Esophagus muscularis mucosa (tissue), 4 donors: ENCODE data around the gene UCHL5. TPM values are rescaled to one million over a fixed set of nuclear protein-coding genes. Genes with fewer than 3 reads are reported as not detected.
"Not testable (repeated sequence)": the region's sequence is repeated elsewhere in the genome, so short reads cannot be mapped to it uniquely, and the experiment has no call there.

Experiments used
- DNase-seq: peaks from one replicate; pipeline ENCODE4 v3.0.0-alpha.2; 2017; ENCODE audit errors: extremely low spot score
- H3K27ac ChIP-seq, 4 donors: fragments of 200-600 bp; sonication (generic); replicated peaks in 1 of 4; 1 replicate in 3 of 4; 2 replicates in 1 of 4; pipeline ENCODE4 v1.5.1; 2016 to 2019; ENCODE audit warnings: mild to moderate bottlenecking in 1 of 4
- H3K27me3 ChIP-seq, 4 donors: fragments of 200-600 bp; sonication (generic); one replicate each; pipeline versions ENCODE4 v1.5.1 to v1.6.0; 2016 to 2019
- H3K36me3 ChIP-seq, 4 donors: fragments of 200-600 bp; sonication (generic); one replicate each; pipeline ENCODE4 v1.5.1; 2016 to 2019
- H3K4me1 ChIP-seq, 4 donors: fragments of 200-600 bp; sonication (generic); one replicate each; pipeline ENCODE4 v1.5.1; 2016 to 2019
- H3K4me3 ChIP-seq, 4 donors: fragments of 200-600 bp; sonication (generic); 1 replicate in 2 of 4; 2 replicates in 2 of 4; pipeline ENCODE4 v1.5.1; 2016 to 2019; ENCODE audit warnings: mild to moderate bottlenecking in 4 of 4, moderate library complexity in 1 of 4
- H3K9me3 ChIP-seq, 4 donors: fragments of 200-600 bp; sonication (generic); 1 replicate in 3 of 4; 2 replicates in 1 of 4; pipeline ENCODE4 v1.5.1; 2016 to 2019
- CTCF ChIP-seq, 3 experiments: fragments of 200-600 bp in 2 of 3; fragments of 450-650 bp in 1 of 3; sonication (generic) in 2 of 3; IDR thresholded peaks; one replicate each; pipeline ENCODE4 v1.5.1; 2017 to 2019; ENCODE audit warnings: antibody characterized with exemption in 3 of 3, mild to moderate bottlenecking in 2 of 3, moderate library complexity in 1 of 3
- EP300 ChIP-seq: sonication (generic); formaldehyde crosslinking; IDR thresholded peaks from one replicate; pipeline ENCODE4 v1.6.1; 2017; ENCODE audit warnings: antibody characterized with exemption
- POLR2A ChIP-seq: fragments of 450-650 bp; IDR thresholded peaks from one replicate; pipeline ENCODE4 v1.6.1; 2017; ENCODE audit warnings: antibody characterized with exemption, moderate library complexity, mild to moderate bottlenecking, low read depth
- POLR2AphosphoS5 ChIP-seq, 2 donors: sonication (generic); formaldehyde crosslinking; IDR thresholded peaks; one replicate each; pipeline ENCODE4 v1.6.1; 2017; ENCODE audit warnings: antibody characterized with exemption in 2 of 2
- WGBS: methylation state at CpG from one replicate; pipeline ENCODE4 v1.1.5; 2018; 5-methylcytosine and 5-hydroxymethylcytosine counted together
- intact Hi-C: fragments of 100-400 bp; cut with DNase I; formaldehyde crosslinking; loops from one replicate; pipeline ENCODE4 v1.15.1; 2023
- total RNA-seq, 4 donors: library from RNA; depleted of rRNA; stranded (reverse); fragments of >200 nt; gene quantifications; one replicate each; pipeline versions ENCODE4 v1.1.0 to v1.2.1, GENCODE V29; 2016

The UCHL5 gene
- total RNA-seq, 4 donors from 2014 or later: 24.0 to 33.8 (median 28.8) TPM

- Histone ChIP-seq H3K9me3 (peaks cover 0 to 5% (median 0%) of the 10 kb centered on the region in 4 donors), H3K27ac (no peak overlapping the region), H3K4me1 (no peaks in the 10 kb centered on the region), H3K27me3 (no peaks in the 10 kb centered on the region), H3K4me3 (no peak overlapping the region), H3K36me3 (peaks cover 0 to 10% (median 7%) of the 10 kb centered on the region in 4 donors)
- DNase-seq: no peak
- TF ChIP-seq POLR2AphosphoS5 (IDR thresholded peaks at IDR 0.05) (no peak), CTCF (IDR thresholded peaks at IDR 0.05) (no peak), POLR2A (no peak), EP300 (no peak)
- intact Hi-C loops: no loop called here
- 95% methylated on average over 5 of the region's 5 CpGs for WGBS
Observed at GRCh38 chr1:193005785-193006184, 53.4 kb downstream of the UCHL5 start.

DNA sequence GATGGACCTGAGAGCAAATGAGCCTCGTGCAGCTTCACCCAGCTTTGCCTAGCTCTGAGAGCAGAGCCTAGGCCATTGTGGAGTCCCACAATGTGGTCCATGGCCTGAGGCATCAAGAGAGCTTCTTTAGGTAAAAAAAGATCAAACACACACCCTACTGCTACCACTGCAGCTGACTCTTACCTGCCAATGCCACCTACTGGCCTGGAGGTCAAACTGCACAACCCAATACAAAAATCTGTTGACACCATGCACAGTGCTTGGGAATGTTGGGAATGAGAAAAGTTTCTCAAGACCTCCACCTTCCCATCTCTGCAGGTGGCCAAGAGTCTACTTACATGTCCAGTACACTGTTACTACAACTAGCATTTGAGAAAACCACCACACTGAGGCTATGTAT lies 60.6 kb downstream of the UCHL5 start:
- TF ChIP-seq CTCF (IDR thresholded peaks at IDR 0.05) (peak in 1 of 3 experiments; percentile 35), EP300 (no peak), POLR2A (no peak), POLR2AphosphoS5 (IDR thresholded peaks at IDR 0.05) (no peak)
- intact Hi-C loops: no loop called here

DNA sequence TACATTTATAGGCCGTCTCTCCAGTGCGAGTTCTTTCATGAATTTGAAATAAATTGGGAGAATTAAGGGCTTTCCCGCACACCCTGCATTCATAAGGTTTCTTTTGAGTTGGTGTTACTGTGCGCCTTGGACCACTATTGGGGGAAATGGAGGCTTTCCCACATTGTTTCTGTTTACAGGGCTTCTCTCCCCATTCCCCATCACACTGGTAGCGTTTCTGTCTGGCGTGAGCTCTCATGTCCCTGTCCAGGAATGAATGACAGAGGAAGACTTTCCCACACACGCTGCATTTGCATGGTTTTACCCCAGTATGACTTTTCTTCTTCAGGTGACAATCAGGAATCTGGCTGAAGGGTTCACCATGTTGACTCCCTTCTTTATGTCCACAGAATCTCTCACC lies 65.0 kb downstream of the UCHL5 start:
- no peaks in the 10 kb centered on the region for H3K4me1 ChIP-seq
- 98% methylated on average over 7 of the region's 7 CpGs for WGBS
- intact Hi-C loops: no loop called here
- no peaks in the 10 kb centered on the region for H3K27me3 ChIP-seq
- H3K36me3 ChIP-seq: peaks cover 0 to 20% (median 9%) of the 10 kb centered on the region in 4 donors
- H3K27ac ChIP-seq: no peak overlapping the region
- TF ChIP-seq POLR2AphosphoS5 (IDR thresholded peaks at IDR 0.05): no peak
- no peak for TF ChIP-seq EP300
- TF ChIP-seq POLR2A: no peak
- no peak for TF ChIP-seq CTCF (IDR thresholded peaks at IDR 0.05)
- no peaks in the 10 kb centered on the region for H3K9me3 ChIP-seq
- no peak overlapping the region for H3K4me3 ChIP-seq
- no peak for DNase-seq

More for the DNA sequence above, 60.6 kb downstream of the UCHL5 start:
- H3K27ac ChIP-seq: no peak overlapping the region
- H3K9me3 ChIP-seq: no peaks in the 10 kb centered on the region
- DNase-seq: no peak
- peaks cover 7 to 28% (median 12%) of the 10 kb centered on the region in 4 donors for H3K36me3 ChIP-seq
- no peaks in the 10 kb centered on the region for H3K27me3 ChIP-seq
- no peaks in the 10 kb centered on the region for H3K4me1 ChIP-seq
- no peak overlapping the region for H3K4me3 ChIP-seq
- 100% methylated on average over 1 of the region's 1 CpG for WGBS

GRCh38 chr1:192993426-192994085 lies 65.6 kb downstream of the UCHL5 start:
- 90% methylated on average over 10 of the region's 10 CpGs for WGBS

GRCh38 chr1:192986748-192987334 lies 72.3 kb downstream of the UCHL5 start:
- H3K9me3 ChIP-seq, H3K4me1 ChIP-seq, H3K4me3 ChIP-seq, intact Hi-C loops, H3K27me3 ChIP-seq, H3K27ac ChIP-seq, DNase-seq: not testable (repeated sequence)
- WGBS: 94% methylated on average over 8 of the region's 38 CpGs
- H3K36me3 ChIP-seq: peaks cover 0 to 14% (median 0%) of the 10 kb centered on the region in 4 donors

More at GRCh38 chr1:192993426-192994085, 65.6 kb downstream of the UCHL5 start:
- no peak overlapping the region for H3K27ac ChIP-seq
- H3K36me3 ChIP-seq: peaks cover 0 to 20% (median 9%) of the 10 kb centered on the region in 4 donors
- H3K4me3 ChIP-seq: no peak overlapping the region
- no peaks in the 10 kb centered on the region for H3K9me3 ChIP-seq
- no peaks in the 10 kb centered on the region for H3K27me3 ChIP-seq
- DNase-seq: no peak
- intact Hi-C loops: no loop called here
- TF ChIP-seq POLR2AphosphoS5 (IDR thresholded peaks at IDR 0.05) (no peak), EP300 (no peak), POLR2A (no peak), CTCF (IDR thresholded peaks at IDR 0.05) (no peak)
- H3K4me1 ChIP-seq: no peaks in the 10 kb centered on the region
